ENCODE results near the gene ASB8.

The ASB8 gene

DNA sequence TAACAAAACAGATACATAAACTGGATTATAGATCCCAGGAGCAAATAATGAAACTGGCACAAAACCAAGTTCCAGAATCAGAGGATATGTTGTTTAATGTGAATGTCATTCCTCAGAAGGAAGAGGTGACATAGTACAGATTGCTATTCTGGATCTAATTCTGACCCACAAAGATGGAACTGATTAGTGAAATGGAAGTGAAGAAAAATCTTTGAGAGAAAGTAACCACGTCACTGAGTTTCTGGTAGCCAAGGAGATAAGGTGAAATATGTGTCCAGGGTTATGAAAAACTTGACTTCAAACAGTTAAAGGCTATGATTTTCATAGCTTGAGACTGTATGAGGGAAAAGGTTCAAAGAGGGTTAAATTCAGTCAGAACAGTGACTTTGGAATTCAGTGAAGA, 37.5 kb upstream of the ASB8 start:
- TF ChIP-seq, protein P1, sequence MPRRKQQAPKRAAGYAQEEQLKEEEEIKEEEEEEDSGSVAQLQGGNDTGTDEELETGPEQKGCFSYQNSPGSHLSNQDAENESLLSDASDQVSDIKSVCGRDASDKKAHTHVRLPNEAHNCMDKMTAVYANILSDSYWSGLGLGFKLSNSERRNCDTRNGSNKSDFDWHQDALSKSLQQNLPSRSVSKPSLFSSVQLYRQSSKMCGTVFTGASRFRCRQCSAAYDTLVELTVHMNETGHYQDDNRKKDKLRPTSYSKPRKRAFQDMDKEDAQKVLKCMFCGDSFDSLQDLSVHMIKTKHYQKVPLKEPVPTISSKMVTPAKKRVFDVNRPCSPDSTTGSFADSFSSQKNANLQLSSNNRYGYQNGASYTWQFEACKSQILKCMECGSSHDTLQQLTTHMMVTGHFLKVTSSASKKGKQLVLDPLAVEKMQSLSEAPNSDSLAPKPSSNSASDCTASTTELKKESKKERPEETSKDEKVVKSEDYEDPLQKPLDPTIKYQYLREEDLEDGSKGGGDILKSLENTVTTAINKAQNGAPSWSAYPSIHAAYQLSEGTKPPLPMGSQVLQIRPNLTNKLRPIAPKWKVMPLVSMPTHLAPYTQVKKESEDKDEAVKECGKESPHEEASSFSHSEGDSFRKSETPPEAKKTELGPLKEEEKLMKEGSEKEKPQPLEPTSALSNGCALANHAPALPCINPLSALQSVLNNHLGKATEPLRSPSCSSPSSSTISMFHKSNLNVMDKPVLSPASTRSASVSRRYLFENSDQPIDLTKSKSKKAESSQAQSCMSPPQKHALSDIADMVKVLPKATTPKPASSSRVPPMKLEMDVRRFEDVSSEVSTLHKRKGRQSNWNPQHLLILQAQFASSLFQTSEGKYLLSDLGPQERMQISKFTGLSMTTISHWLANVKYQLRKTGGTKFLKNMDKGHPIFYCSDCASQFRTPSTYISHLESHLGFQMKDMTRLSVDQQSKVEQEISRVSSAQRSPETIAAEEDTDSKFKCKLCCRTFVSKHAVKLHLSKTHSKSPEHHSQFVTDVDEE (CRISPR knock-in tag; IDR thresholded peaks at IDR 0.05), result peak; percentile 84
- TF ChIP-seq, protein P2, sequence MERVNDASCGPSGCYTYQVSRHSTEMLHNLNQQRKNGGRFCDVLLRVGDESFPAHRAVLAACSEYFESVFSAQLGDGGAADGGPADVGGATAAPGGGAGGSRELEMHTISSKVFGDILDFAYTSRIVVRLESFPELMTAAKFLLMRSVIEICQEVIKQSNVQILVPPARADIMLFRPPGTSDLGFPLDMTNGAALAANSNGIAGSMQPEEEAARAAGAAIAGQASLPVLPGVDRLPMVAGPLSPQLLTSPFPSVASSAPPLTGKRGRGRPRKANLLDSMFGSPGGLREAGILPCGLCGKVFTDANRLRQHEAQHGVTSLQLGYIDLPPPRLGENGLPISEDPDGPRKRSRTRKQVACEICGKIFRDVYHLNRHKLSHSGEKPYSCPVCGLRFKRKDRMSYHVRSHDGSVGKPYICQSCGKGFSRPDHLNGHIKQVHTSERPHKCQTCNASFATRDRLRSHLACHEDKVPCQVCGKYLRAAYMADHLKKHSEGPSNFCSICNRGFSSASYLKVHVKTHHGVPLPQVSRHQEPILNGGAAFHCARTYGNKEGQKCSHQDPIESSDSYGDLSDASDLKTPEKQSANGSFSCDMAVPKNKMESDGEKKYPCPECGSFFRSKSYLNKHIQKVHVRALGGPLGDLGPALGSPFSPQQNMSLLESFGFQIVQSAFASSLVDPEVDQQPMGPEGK (CRISPR knock-in tag; IDR thresholded peaks at IDR 0.05; ENCODE audit: borderline replicate concordance), result 0 out of 2 replicates have a peak, but pooled peaks have one; percentile 16
- TF ChIP-seq ISL1 (CRISPR knock-in tag; IDR thresholded peaks at IDR 0.05), result peak; percentile 92
- TF ChIP-seq TCF4 (CRISPR knock-in tag; IDR thresholded peaks at IDR 0.05; ENCODE audit: borderline replicate concordance), result peak; percentile 88
- no peak for TF ChIP-seq PPARA (CRISPR knock-in tag; IDR thresholded peaks at IDR 0.05; ENCODE audit: borderline replicate concordance)
- no peak for TF ChIP-seq ZFP3 (CRISPR knock-in tag; IDR thresholded peaks at IDR 0.05)
- peak; percentile 23 for ATAC-seq

DNA sequence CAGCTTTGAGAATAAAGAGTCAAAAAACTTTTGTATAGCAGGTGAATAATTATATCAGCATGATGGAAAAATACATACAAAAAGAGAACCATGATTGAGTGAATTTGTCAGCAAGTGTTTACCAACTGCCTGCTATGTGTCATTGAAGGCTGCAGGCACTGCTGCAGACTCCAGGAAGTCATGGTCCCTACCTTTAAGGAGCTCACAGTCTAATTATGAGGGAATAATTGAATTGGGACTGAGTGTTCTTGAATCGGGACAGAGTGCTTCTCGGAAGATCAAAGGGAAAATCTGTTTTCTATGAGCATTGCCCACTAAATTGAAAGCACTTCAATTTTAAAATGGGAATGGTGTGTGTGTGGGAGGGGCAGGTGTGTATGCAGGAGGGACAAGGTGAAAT, 36.3 kb upstream of the ASB8 start:
- TF ChIP-seq ZFP3 (CRISPR knock-in tag; IDR thresholded peaks at IDR 0.05) (no peak), ZNF70 (CRISPR knock-in tag; IDR thresholded peaks at IDR 0.05) (no peak), ESRRG (CRISPR knock-in tag; IDR thresholded peaks at IDR 0.05) (no peak), RARB (CRISPR knock-in tag; IDR thresholded peaks at IDR 0.05) (no peak), BACH2 (CRISPR knock-in tag; IDR thresholded peaks at IDR 0.05; ENCODE audit: borderline replicate concordance) (no peak), CSDC2 (CRISPR knock-in tag; IDR thresholded peaks at IDR 0.05) (no peak), ZFP30 (CRISPR knock-in tag; IDR thresholded peaks at IDR 0.05) (no peak)
- ATAC-seq, result no peak

DNA sequence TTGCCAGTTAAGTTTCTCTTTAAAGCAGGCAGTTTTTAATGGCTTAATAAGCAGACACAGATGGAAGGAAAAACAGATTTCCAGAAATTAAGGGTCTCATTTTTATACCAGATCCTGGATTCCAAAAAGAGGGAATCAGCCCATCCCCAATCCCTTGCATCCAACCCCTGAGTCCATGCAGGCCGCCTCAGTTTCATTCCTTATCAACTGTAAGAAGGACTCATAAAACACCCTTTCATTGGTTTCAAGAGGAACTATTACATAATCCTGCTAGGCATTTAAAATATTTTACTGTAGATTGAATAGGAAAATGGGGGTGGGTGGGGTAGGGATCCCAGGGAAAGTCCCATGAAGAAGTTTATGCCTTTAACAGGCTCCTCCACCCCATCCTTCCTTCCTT, 35.5 kb upstream of the ASB8 start:
- ATAC-seq, result no peak

More for the DNA sequence above, 35.5 kb upstream of the ASB8 start:
- TF ChIP-seq TCF4 (CRISPR knock-in tag; IDR thresholded peaks at IDR 0.05; ENCODE audit: borderline replicate concordance) (no peak), ARNTL (CRISPR knock-in tag; IDR thresholded peaks at IDR 0.05; ENCODE audit: borderline replicate concordance, low read depth) (no peak), ZFP30 (CRISPR knock-in tag; IDR thresholded peaks at IDR 0.05) (no peak), PPARA (CRISPR knock-in tag; IDR thresholded peaks at IDR 0.05; ENCODE audit: borderline replicate concordance) (no peak), TOX (CRISPR knock-in tag; IDR thresholded peaks at IDR 0.05; ENCODE audit: borderline replicate concordance) (no peak), CSDC2 (CRISPR knock-in tag; IDR thresholded peaks at IDR 0.05) (no peak), ZNF70 (CRISPR knock-in tag; IDR thresholded peaks at IDR 0.05) (no peak), OSR1 (CRISPR knock-in tag; IDR thresholded peaks at IDR 0.05) (no peak), ISL1 (CRISPR knock-in tag; IDR thresholded peaks at IDR 0.05) (no peak), GLIS3 (CRISPR knock-in tag; IDR thresholded peaks at IDR 0.05) (no peak), ESRRG (CRISPR knock-in tag; IDR thresholded peaks at IDR 0.05) (no peak), ZC3H10 (CRISPR knock-in tag; IDR thresholded peaks at IDR 0.05) (no peak), RARB (CRISPR knock-in tag; IDR thresholded peaks at IDR 0.05) (no peak), BACH2 (CRISPR knock-in tag; IDR thresholded peaks at IDR 0.05; ENCODE audit: borderline replicate concordance) (no peak), ZNF8 (CRISPR knock-in tag; IDR thresholded peaks at IDR 0.05) (no peak)
- TF ChIP-seq, protein P3, sequence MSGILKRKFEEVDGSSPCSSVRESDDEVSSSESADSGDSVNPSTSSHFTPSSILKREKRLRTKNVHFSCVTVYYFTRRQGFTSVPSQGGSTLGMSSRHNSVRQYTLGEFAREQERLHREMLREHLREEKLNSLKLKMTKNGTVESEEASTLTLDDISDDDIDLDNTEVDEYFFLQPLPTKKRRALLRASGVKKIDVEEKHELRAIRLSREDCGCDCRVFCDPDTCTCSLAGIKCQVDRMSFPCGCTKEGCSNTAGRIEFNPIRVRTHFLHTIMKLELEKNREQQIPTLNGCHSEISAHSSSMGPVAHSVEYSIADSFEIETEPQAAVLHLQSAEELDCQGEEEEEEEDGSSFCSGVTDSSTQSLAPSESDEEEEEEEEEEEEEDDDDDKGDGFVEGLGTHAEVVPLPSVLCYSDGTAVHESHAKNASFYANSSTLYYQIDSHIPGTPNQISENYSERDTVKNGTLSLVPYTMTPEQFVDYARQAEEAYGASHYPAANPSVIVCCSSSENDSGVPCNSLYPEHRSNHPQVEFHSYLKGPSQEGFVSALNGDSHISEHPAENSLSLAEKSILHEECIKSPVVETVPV (CRISPR knock-in tag; IDR thresholded peaks at IDR 0.05), result no peak
- TF ChIP-seq, protein P1 (CRISPR knock-in tag; IDR thresholded peaks at IDR 0.05), result no peak
- TF ChIP-seq, protein P4, sequence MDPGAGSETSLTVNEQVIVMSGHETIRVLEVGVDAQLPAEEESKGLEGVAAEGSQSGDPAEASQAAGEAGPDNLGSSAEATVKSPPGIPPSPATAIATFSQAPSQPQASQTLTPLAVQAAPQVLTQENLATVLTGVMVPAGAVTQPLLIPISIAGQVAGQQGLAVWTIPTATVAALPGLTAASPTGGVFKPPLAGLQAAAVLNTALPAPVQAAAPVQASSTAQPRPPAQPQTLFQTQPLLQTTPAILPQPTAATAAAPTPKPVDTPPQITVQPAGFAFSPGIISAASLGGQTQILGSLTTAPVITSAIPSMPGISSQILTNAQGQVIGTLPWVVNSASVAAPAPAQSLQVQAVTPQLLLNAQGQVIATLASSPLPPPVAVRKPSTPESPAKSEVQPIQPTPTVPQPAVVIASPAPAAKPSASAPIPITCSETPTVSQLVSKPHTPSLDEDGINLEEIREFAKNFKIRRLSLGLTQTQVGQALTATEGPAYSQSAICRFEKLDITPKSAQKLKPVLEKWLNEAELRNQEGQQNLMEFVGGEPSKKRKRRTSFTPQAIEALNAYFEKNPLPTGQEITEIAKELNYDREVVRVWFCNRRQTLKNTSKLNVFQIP (CRISPR knock-in tag; IDR thresholded peaks at IDR 0.05; ENCODE audit: borderline replicate concordance, low read depth), result no peak
- TF ChIP-seq, protein P5, sequence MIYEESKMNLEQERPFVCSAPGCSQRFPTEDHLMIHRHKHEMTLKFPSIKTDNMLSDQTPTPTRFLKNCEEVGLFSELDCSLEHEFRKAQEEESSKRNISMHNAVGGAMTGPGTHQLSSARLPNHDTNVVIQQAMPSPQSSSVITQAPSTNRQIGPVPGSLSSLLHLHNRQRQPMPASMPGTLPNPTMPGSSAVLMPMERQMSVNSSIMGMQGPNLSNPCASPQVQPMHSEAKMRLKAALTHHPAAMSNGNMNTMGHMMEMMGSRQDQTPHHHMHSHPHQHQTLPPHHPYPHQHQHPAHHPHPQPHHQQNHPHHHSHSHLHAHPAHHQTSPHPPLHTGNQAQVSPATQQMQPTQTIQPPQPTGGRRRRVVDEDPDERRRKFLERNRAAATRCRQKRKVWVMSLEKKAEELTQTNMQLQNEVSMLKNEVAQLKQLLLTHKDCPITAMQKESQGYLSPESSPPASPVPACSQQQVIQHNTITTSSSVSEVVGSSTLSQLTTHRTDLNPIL (CRISPR knock-in tag; IDR thresholded peaks at IDR 0.05; ENCODE audit: low read depth), result no peak
- TF ChIP-seq, protein P2 (CRISPR knock-in tag; IDR thresholded peaks at IDR 0.05; ENCODE audit: borderline replicate concordance), result no peak
